ENCODE data around the gene RARA. TPM values are rescaled to one million over a fixed set of nuclear protein-coding genes. Genes with fewer than 3 reads are reported as not detected.
A peak's percentile ranks its signal among the peaks of the same experiment; 100 is the strongest.

The RARA gene
- polyA plus RNA-seq, 4 donors = 35.1 to 42.9 (median 39.2) TPM

- DNase-seq (ENCODE audit: low read depth in 4 of 4, low spot score in 2 of 4) = no peak
These were observed 43.9 kb downstream of the RARA start for GRCh38 chr17:40352779-40353394.

- no peak for DNase-seq (ENCODE audit: low read depth in 4 of 4, low spot score in 2 of 4)
These were observed 45.5 kb downstream of the RARA start for GRCh38 chr17:40354221-40355122.

- no peak for DNase-seq (ENCODE audit: low read depth in 4 of 4, low spot score in 2 of 4)
These were observed 46.3 kb downstream of the RARA start for GRCh38 chr17:40355123-40355803.

GRCh38 chr17:40355804-40356758 lies 47.1 kb downstream of the RARA start:
- DNase-seq (ENCODE audit: low read depth in 4 of 4, low spot score in 2 of 4) = no peak

- DNase-seq (ENCODE audit: low read depth in 4 of 4, low spot score in 2 of 4) = no peak
These were observed 48.3 kb downstream of the RARA start for GRCh38 chr17:40356990-40357881.

GRCh38 chr17:40358323-40359038 lies 49.5 kb downstream of the RARA start:
- DNase-seq (ENCODE audit: low read depth in 4 of 4, low spot score in 2 of 4) = peak in 2 of 4 donors; percentile 45 to 80

GRCh38 chr17:40360091-40360490 lies 51.1 kb downstream of the RARA start:
- no peak for DNase-seq (ENCODE audit: low read depth in 4 of 4, low spot score in 2 of 4)

GRCh38 chr17:40361063-40361924 lies 52.3 kb downstream of the RARA start:
- DNase-seq (ENCODE audit: low read depth in 4 of 4, low spot score in 2 of 4) = no peak

GRCh38 chr17:40361925-40362695 lies 53.1 kb downstream of the RARA start:
- DNase-seq (ENCODE audit: low read depth in 4 of 4, low spot score in 2 of 4) = no peak

- DNase-seq (ENCODE audit: low read depth in 4 of 4, low spot score in 2 of 4) = no peak
These were observed 53.7 kb downstream of the RARA start for GRCh38 chr17:40362696-40363110.

GRCh38 chr17:40363111-40363827 lies 54.3 kb downstream of the RARA start:
- no peak for DNase-seq (ENCODE audit: low read depth in 4 of 4, low spot score in 2 of 4)

- no peak for DNase-seq (ENCODE audit: low read depth in 4 of 4, low spot score in 2 of 4)
These were observed 55.3 kb downstream of the RARA start, which contains the start of gene GJD3 for GRCh38 chr17:40364121-40364861. GJD3 (minus strand) TSS chr17:40364737; CDS start chr17:40363815, 922 bp downstream.

- DNase-seq (ENCODE audit: low read depth in 4 of 4, low spot score in 2 of 4) = no peak
These were observed 55.9 kb downstream of the RARA start for GRCh38 chr17:40364906-40365305.

- no peak for DNase-seq (ENCODE audit: low read depth in 4 of 4, low spot score in 2 of 4)
These were observed 57.3 kb downstream of the RARA start for GRCh38 chr17:40366076-40366860.
